Esophagus (tissue), 2 donors: ENCODE results near the gene GLI3. TPM values are rescaled to one million over a fixed set of nuclear protein-coding genes. Genes with fewer than 3 reads are reported as not detected.

Source experiments
- H3K27ac ChIP-seq, 2 donors: one replicate each; pipeline ENCODE4 v1.5.1; 2013; ENCODE audit warnings: low read depth in 2 of 2, mild to moderate bottlenecking in 2 of 2, inconsistent platforms in 1 of 2, low read length in 1 of 2, moderate library complexity in 1 of 2
- H3K27me3 ChIP-seq, 2 donors: one replicate each; pipeline ENCODE4 v1.6.1; 2013; ENCODE audit warnings: low read length in 2 of 2, control low read depth in 1 of 2, mild to moderate bottlenecking in 1 of 2; ENCODE audit not compliant: insufficient read depth in 2 of 2, control insufficient read depth in 1 of 2
- H3K36me3 ChIP-seq, 2 donors: one replicate each; pipeline ENCODE4 v1.6.1; 2013; ENCODE audit warnings: low read length in 1 of 2; ENCODE audit not compliant: control insufficient read depth in 2 of 2, insufficient read depth in 2 of 2
- H3K4me1 ChIP-seq, 2 donors: one replicate each; pipeline ENCODE4 v1.6.1; 2013; ENCODE audit warnings: low read length in 1 of 2; ENCODE audit not compliant: control insufficient read depth in 2 of 2, insufficient read depth in 2 of 2
- H3K4me3 ChIP-seq, 2 donors: one replicate each; pipeline ENCODE4 v1.5.1; 2013; ENCODE audit warnings: low read length in 2 of 2, mild to moderate bottlenecking in 2 of 2, low read depth in 1 of 2, moderate library complexity in 1 of 2
- H3K9me3 ChIP-seq, 2 donors: one replicate each; pipeline ENCODE4 v1.6.1; 2013; ENCODE audit warnings: mild to moderate bottlenecking in 2 of 2, low read depth in 1 of 2, low read length in 1 of 2, moderate library complexity in 1 of 2; ENCODE audit not compliant: control insufficient read depth in 2 of 2, insufficient read depth in 1 of 2
- WGBS, 2 donors: extraction: QIAGEN DNeasy Blood & Tissue Kit; methylation state at CpG; one replicate each; pipeline ENCODE4 v1.1.7; 2013; 5-methylcytosine and 5-hydroxymethylcytosine counted together
- polyA plus RNA-seq, 2 donors: library from polyadenylated mRNA; stranded (reverse); fragments of 200-250 nt; gene quantifications; one replicate each; pipeline ENCODE4 v1.2.3, GENCODE V29; 2013
- donor health status: healthy with polysubstance abuse.
- donor health status: Bipolar disorder and iron deficiency.

GLI3 gene
- polyA plus RNA-seq, 2 donors, result 1.0 to 1.8 TPM

DNA sequence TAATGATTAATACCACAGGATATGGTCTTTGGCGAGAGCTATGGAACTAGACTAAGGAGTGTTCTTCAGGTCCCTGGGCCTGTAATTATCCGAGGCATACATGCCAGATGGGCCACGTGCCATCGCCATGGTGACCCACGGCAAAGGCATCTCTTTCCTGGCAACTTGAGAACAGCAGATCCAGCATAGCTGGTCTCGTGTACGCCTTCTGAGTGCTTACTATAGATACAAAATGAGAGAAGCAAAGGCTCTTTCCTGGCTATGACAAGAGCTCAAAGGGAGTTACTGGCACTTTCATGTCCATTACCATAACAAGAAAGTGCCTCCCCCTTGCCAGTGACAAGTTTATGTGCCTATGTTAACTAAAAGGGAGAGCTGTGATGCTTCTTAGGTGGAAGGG lies 26.0 kb upstream of the GLI3 start:
- Histone ChIP-seq H3K36me3 (no peaks in the 10 kb centered on the region), H3K4me1 (peaks cover 0 to 3% of the 10 kb centered on the region in 2 donors), H3K4me3 (no peak overlapping the region), H3K9me3 (no peaks in the 10 kb centered on the region), H3K27ac (no peak overlapping the region), H3K27me3 (no peaks in the 10 kb centered on the region)
- 40 to 50% methylated on average over 7 of the region's 7 CpGs for WGBS, 2 donors

DNA sequence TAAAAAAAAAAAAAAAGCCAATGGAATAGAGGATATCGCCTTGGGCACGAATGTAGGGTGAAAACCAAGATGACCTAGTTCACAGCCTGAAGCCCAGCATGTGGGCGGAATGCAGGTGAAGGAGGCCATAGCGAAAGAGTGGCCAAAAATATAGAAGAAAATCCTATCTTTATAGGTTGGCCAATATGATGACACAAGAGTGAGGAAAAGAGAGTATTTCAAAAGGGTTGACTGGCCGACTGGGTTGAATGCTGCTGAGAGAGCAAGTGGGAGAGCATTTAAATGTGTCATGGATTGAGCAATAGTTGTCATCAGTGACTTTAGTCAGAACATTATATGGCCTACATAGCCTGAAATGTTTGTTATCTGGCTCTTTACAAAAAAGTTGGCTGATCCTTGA lies 17.2 kb upstream of the GLI3 start:
- H3K27ac ChIP-seq, result no peak overlapping the region
- no peak overlapping the region for H3K4me3 ChIP-seq
- WGBS, 2 donors, result 87 to 89% methylated on average over 5 of the region's 5 CpGs
- no peaks in the 10 kb centered on the region for H3K9me3 ChIP-seq
- H3K4me1 ChIP-seq, result no peaks in the 10 kb centered on the region
- H3K27me3 ChIP-seq, result no peaks in the 10 kb centered on the region
- H3K36me3 ChIP-seq, result no peaks in the 10 kb centered on the region

DNA sequence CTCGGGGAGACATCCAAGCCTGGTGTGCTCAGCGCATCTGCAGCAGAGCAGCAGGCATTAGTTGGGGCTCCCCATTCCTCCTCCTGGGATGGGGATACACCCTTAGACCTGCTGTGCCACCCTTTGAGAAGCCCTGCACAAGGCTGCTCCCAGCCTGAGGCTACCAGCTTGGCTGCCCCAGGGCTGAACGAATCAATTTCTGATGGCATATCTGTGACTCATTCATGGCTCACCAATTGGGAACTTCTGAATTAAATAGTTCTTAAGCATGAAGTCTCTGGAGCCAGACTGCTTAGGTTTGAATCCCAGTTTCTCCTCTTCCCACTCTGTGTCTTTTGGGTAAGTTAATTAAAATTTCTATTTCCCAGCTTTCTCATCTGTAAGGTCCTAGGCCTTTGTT lies 16.3 kb upstream of the GLI3 start:
- no peaks in the 10 kb centered on the region for H3K36me3 ChIP-seq
- H3K9me3 ChIP-seq, result no peaks in the 10 kb centered on the region
- H3K27ac ChIP-seq, result no peak overlapping the region
- no peak overlapping the region for H3K4me3 ChIP-seq
- no peaks in the 10 kb centered on the region for H3K4me1 ChIP-seq
- 76 to 83% methylated on average over 3 of the region's 3 CpGs for WGBS, 2 donors
- H3K27me3 ChIP-seq, result no peaks in the 10 kb centered on the region

DNA sequence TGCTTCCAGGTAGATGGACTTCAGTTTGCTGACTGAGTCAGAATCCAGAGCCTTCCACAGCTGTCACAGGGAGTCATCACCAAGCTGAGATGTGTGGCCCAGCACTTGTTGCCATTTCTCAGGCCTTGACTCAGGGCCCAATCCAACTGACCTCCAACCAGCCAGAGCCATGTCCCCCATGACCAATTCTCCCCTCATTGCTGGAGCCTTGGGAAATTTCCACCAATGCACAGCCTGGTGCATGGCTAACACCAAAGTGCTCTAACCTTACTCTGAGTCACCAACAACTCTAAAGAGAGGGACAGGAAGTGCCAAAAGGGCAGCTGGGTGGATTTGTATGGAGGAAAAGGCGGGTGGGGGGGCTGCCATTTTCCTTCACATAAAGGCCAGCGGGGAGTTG lies 13.4 kb upstream of the GLI3 start:
- Histone ChIP-seq H3K27me3 (no peaks in the 10 kb centered on the region), H3K36me3 (no peaks in the 10 kb centered on the region), H3K9me3 (no peaks in the 10 kb centered on the region), H3K27ac (no peak overlapping the region), H3K4me1 (no peaks in the 10 kb centered on the region), H3K4me3 (no peak overlapping the region)
- 89% methylated on average over 2 of the region's 2 CpGs for WGBS, 2 donors

DNA sequence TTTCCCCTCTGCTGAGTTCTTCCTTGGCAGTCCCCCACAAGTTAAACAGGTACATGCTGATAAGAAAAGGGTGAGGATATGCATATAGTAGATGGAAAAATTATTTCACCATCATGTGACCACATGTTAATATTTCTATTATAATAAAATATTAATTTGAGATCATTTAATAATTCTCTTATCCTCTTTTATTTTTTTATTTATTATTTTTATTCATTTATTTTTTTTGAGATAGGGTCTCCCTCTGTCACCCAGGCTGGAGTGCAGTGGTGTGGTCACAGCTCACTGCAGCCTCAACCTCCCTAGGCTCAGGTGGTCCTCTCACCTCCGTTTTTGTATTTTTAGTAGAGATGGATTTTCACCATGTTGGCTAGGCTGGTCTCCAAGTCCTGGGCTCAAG lies 11.6 kb upstream of the GLI3 start:
- 75 to 84% methylated on average over 1 of the region's 1 CpG for WGBS, 2 donors
- Histone ChIP-seq H3K27me3 (no peaks in the 10 kb centered on the region), H3K36me3 (no peaks in the 10 kb centered on the region)

DNA sequence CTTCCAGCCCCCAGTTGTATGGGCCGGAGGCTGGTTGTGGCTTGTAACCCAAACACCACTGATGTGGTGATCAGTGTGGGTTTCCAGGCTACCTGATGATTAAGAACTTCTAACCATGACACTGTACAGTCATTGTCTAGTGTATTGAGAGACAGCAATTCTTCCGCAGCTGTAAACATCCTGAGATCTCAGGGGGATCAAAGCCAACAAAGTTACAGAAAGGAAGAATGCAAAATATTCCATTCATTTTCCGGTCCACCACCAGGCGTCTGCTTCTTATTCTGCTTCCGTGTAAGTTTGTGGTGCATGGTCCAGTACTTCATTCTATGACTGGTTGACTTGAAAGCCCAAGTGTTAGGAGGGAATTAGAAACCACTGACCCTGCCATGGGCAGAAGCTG lies 10.3 kb upstream of the GLI3 start:
- Histone ChIP-seq H3K36me3 (no peaks in the 10 kb centered on the region), H3K27ac (no peak overlapping the region), H3K9me3 (no peaks in the 10 kb centered on the region), H3K4me1 (no peaks in the 10 kb centered on the region), H3K27me3 (no peaks in the 10 kb centered on the region), H3K4me3 (no peak overlapping the region)
- WGBS, 2 donors, result 74 to 84% methylated on average over 5 of the region's 5 CpGs

More for the DNA sequence above, 11.6 kb upstream of the GLI3 start:
- H3K9me3 ChIP-seq, result no peaks in the 10 kb centered on the region
- H3K4me1 ChIP-seq, result no peaks in the 10 kb centered on the region
- no peak overlapping the region for H3K27ac ChIP-seq
- no peak overlapping the region for H3K4me3 ChIP-seq

DNA sequence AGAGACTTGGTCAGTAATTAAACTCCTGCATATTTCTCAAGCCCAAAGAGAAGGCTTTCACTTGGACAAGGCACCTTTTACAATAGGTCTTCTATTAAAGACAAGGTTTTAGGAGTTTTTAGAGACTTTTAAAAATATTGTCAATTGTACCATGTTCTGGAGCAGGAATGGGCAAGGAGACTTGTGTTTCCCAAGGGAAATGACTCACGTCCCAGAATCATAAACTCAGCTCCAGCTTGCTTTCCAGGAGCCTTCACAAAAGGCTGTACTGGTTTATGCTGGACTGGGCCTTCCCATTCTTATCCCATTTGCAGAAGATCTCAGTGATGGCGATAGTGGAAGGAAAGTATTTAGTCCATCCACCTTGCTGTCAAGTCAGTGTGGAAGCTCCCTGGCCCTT lies 7.8 kb upstream of the GLI3 start:
- Histone ChIP-seq H3K36me3 (no peaks in the 10 kb centered on the region), H3K4me1 (no peaks in the 10 kb centered on the region), H3K27me3 (no peaks in the 10 kb centered on the region), H3K27ac (no peak overlapping the region), H3K4me3 (no peak overlapping the region), H3K9me3 (no peaks in the 10 kb centered on the region)
- WGBS, 2 donors, result 65 to 82% methylated on average over 2 of the region's 2 CpGs

DNA sequence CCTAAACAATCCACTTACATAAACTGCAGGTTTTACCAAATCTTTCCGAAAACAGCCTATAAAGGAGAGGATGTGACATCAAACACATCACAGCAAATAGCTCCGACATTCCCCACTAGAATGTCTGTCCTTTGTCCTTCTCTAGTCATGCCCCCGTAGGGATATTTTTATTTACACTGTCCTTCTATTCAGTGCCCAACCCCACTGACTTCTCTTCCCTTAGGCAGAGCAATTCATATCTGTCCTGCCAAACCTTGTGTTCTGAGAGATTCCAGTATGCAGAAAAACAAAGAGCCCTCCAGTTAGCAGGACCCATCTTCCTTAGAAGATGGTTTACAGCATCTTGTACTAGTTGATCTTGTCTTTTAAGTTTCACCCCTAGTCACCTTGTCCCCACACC lies 5.4 kb upstream of the GLI3 start:
- Histone ChIP-seq H3K4me3 (no peak overlapping the region), H3K27ac (no peak overlapping the region), H3K4me1 (no peaks in the 10 kb centered on the region), H3K9me3 (no peaks in the 10 kb centered on the region), H3K27me3 (no peaks in the 10 kb centered on the region), H3K36me3 (no peaks in the 10 kb centered on the region)
- WGBS, 2 donors, result 70 to 78% methylated on average over 3 of the region's 3 CpGs

DNA sequence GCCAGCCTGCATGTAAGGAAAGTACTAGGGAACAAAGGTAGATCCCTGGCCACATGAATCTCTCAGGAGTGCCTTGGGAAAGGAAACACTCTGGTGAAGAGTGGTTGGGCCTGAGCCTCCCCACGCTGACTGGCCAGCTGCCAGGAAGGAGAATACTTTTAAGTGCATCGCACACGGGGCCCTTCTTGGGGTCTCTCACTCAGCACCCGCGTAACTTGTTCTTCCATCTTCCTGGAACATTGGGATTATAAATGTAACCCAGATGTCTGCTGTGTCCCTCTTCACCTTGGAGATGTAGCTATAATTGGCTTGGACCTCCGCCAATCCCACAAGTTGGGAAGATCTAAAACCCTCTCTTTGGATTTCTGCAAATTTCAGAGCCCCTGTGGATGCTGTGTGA lies 4.4 kb upstream of the GLI3 start:
- Histone ChIP-seq H3K36me3 (no peaks in the 10 kb centered on the region), H3K4me3 (no peak overlapping the region), H3K27ac (no peak overlapping the region), H3K4me1 (no peaks in the 10 kb centered on the region), H3K27me3 (no peaks in the 10 kb centered on the region), H3K9me3 (no peaks in the 10 kb centered on the region)
- WGBS, 2 donors, result 77% methylated on average over 6 of the region's 6 CpGs

DNA sequence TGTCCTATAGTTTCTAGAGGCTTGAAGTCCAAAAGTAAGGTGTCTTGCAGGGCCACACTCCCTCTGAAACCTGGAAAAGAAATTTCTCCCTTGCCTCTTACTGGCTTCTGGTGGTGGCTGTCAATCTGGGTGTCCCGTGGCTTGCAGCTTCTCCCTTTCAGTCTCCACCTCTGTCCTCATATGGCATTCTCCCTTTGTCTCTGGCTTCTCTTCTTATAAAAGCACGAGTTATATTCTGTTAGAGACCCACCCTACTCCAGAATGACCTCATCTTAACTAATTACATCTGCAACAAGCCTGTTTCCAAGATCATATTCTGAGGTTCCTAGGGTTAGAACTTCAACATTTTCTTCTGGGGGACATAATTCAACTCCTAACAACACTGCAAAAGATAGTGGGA lies 3.4 kb upstream of the GLI3 start:
- Histone ChIP-seq H3K27me3 (no peaks in the 10 kb centered on the region), H3K27ac (no peak overlapping the region), H3K36me3 (no peaks in the 10 kb centered on the region), H3K9me3 (no peaks in the 10 kb centered on the region), H3K4me1 (no peaks in the 10 kb centered on the region), H3K4me3 (no peak overlapping the region)
- 53 to 61% methylated on average over 2 of the region's 2 CpGs for WGBS, 2 donors
